SK-N-SH treated with all-trans-retinoic acid at 6 μM for 48 hours (cell line): ENCODE results near the gene SLC13A1.

Experiments
- ATAC-seq: fragments of 200-7000 bp; cut with Tn5 transposase; 3 replicates; pipeline ENCODE4 v1.9.1; 2020; ENCODE audit warnings: mild to moderate bottlenecking, moderate library complexity
- ARNTL ChIP-seq: fragments of 450-650 bp; formaldehyde crosslinking; IDR thresholded peaks from 2 replicates; pipeline ENCODE4 v1.5.0; 2020; ENCODE audit warnings: low read depth, mild to moderate bottlenecking, moderate library complexity, borderline replicate concordance
- BACH2 ChIP-seq: fragments of 250-450 bp; sonication (Bioruptor Pico); IDR thresholded peaks from 2 replicates; pipeline ENCODE4 v1.9.0; 2021; ENCODE audit warnings: mild to moderate bottlenecking, borderline replicate concordance
- CSDC2 ChIP-seq: fragments of 250-450 bp; sonication (Bioruptor Pico); IDR thresholded peaks from 2 replicates; pipeline ENCODE4 v1.5.0; 2020; ENCODE audit warnings: mild to moderate bottlenecking, moderate library complexity
- CSRNP3 ChIP-seq: fragments of 250-450 bp; sonication (Bioruptor Pico); IDR thresholded peaks from 2 replicates; pipeline ENCODE4 v1.5.1; 2021; ENCODE audit warnings: mild to moderate bottlenecking, moderate library complexity
- ESRRG ChIP-seq: fragments of 250-450 bp; sonication (Bioruptor Pico); IDR thresholded peaks from 2 replicates; pipeline ENCODE4 v1.6.1; 2021; ENCODE audit warnings: mild to moderate bottlenecking
- GLIS3 ChIP-seq: fragments of 250-450 bp; sonication (Bioruptor Pico); IDR thresholded peaks from 2 replicates; pipeline ENCODE4 v1.5.0; 2020; ENCODE audit warnings: mild to moderate bottlenecking, moderate library complexity
- ISL1 ChIP-seq: fragments of 250-450 bp; sonication (Bioruptor Pico); IDR thresholded peaks from 2 replicates; pipeline ENCODE4 v2.1.2; 2022; ENCODE audit warnings: mild to moderate bottlenecking, moderate library complexity
- OSR1 ChIP-seq: fragments of 250-450 bp; sonication (Bioruptor Pico); IDR thresholded peaks from 2 replicates; pipeline ENCODE4 v1.8.0; 2022; ENCODE audit warnings: moderate library complexity, mild to moderate bottlenecking, inconsistent platforms
- PATZ1 ChIP-seq: fragments of 250-450 bp; sonication (Bioruptor Pico); IDR thresholded peaks from 2 replicates; pipeline ENCODE4 v1.8.0; 2020; ENCODE audit warnings: mild to moderate bottlenecking, moderate library complexity, borderline replicate concordance
- POU6F1 ChIP-seq: fragments of 250-450 bp; sonication (Bioruptor Pico); IDR thresholded peaks from 2 replicates; pipeline ENCODE4 v1.8.0; 2021; ENCODE audit warnings: low read depth, mild to moderate bottlenecking, moderate library complexity, borderline replicate concordance
- PPARA ChIP-seq: fragments of 250-450 bp; sonication (Bioruptor Pico); IDR thresholded peaks from 2 replicates; pipeline ENCODE4 v1.5.0; 2020; ENCODE audit warnings: mild to moderate bottlenecking, borderline replicate concordance
- RARB ChIP-seq: fragments of 250-450 bp; sonication (Bioruptor Pico); IDR thresholded peaks from 2 replicates; pipeline ENCODE4 v1.8.0; 2021; ENCODE audit warnings: mild to moderate bottlenecking, moderate library complexity
- SNAI2 ChIP-seq: fragments of 250-450 bp; sonication (Bioruptor Pico); IDR thresholded peaks from 2 replicates; pipeline ENCODE4 v1.5.0; 2020; ENCODE audit warnings: mild to moderate bottlenecking, moderate library complexity
- TCF4 ChIP-seq: fragments of 250-450 bp; sonication (Bioruptor Pico); IDR thresholded peaks from 2 replicates; pipeline ENCODE4 v1.8.0; 2021; ENCODE audit warnings: mild to moderate bottlenecking, moderate library complexity, borderline replicate concordance
- TOX ChIP-seq: fragments of 250-450 bp; sonication (Bioruptor Pico); IDR thresholded peaks from 2 replicates; pipeline ENCODE4 v1.8.0; 2021; ENCODE audit warnings: mild to moderate bottlenecking, moderate library complexity, borderline replicate concordance
- ZC3H10 ChIP-seq: fragments of 250-450 bp; sonication (Bioruptor Pico); IDR thresholded peaks from 2 replicates; pipeline ENCODE4 v1.5.1; 2021; ENCODE audit warnings: mild to moderate bottlenecking, moderate library complexity
- ZFP3 ChIP-seq: fragments of 250-450 bp; sonication (Bioruptor Pico); IDR thresholded peaks from 2 replicates; pipeline ENCODE4 v1.5.0; 2020; ENCODE audit warnings: mild to moderate bottlenecking, moderate library complexity
- ZFP30 ChIP-seq: fragments of 450-650 bp; formaldehyde crosslinking; IDR thresholded peaks from 2 replicates; pipeline ENCODE4 v1.5.0; 2022; ENCODE audit warnings: mild to moderate bottlenecking, moderate library complexity
- ZNF70 ChIP-seq: fragments of 450-650 bp; formaldehyde crosslinking; IDR thresholded peaks from 2 replicates; pipeline ENCODE4 v1.5.0; 2020; ENCODE audit warnings: mild to moderate bottlenecking, moderate library complexity
- ZNF8 ChIP-seq: fragments of 450-650 bp; formaldehyde crosslinking; IDR thresholded peaks from 2 replicates; pipeline ENCODE4 v1.5.0; 2020; ENCODE audit warnings: mild to moderate bottlenecking, moderate library complexity
- TF ChIP-seq, protein P1 (sequence below): fragments of 250-450 bp; sonication (Bioruptor Pico); IDR thresholded peaks from 2 replicates; pipeline ENCODE4 v1.5.1; 2020; ENCODE audit warnings: low read depth, mild to moderate bottlenecking, moderate library complexity

Gene SLC13A1

DNA sequence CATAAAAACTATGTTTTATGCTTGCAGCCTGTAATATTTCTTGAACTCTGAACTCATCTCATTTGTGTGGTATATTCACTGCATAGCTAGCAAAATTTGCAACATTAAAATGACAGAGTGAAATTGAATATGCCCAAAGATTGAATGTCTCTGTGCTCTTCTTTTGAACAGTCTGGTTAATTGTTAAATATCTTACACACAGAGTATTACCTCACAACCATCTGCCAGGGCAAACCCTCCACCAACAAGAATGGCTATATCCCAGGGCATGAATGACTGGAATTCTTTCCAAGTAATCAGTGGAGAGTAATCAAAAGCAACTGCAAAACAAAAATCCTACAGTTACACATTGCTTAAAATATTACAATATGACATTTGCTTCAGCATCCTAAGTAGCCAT, 76.9 kb downstream of the SLC13A1 start:
- no peak for ATAC-seq
- no peak for TF ChIP-seq BACH2
- TF ChIP-seq PATZ1: no peak
- no peak for TF ChIP-seq TOX (CRISPR knock-in tag)
- TF ChIP-seq PPARA (CRISPR knock-in tag): no peak
- TF ChIP-seq ZNF70 (CRISPR knock-in tag): no peak
- TF ChIP-seq TCF4 (CRISPR knock-in tag): no peak
- TF ChIP-seq, all 23 proteins: peak for 0

DNA sequence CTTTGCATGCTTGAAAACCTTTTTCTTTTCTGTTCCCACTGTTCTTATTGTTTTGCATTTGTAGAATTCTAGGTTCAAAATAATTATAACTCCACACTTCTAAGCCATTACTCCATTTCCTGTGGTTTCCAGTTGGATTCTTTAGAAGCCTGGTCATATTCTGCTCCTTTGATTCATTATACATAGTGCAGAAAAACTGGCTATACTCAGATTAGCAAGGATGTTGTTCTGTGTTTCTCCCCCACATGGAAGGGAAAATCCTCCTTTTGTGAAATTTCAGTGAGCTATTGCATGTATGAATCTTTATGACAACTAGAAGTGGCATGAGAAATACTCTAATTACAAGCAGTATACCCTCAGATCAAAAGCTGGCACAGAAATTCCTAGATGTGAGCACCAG, 79.5 kb downstream of the SLC13A1 start:
- no peak for ATAC-seq

GRCh38 chr7:123115331-123115730, 84.4 kb downstream of the SLC13A1 start:
- TF ChIP-seq TCF4 (CRISPR knock-in tag) (no peak), BACH2 (no peak), ZNF70 (CRISPR knock-in tag) (no peak), ZFP30 (no peak)
- TF ChIP-seq, all 23 proteins: peak for 0
- no peak for ATAC-seq

More for the DNA sequence above, 79.5 kb downstream of the SLC13A1 start:
- TF ChIP-seq SNAI2 (no peak), GLIS3 (CRISPR knock-in tag) (no peak), PPARA (CRISPR knock-in tag) (no peak), ESRRG (no peak), BACH2 (no peak), ISL1 (no peak), ZFP3 (CRISPR knock-in tag) (no peak), ZC3H10 (no peak), OSR1 (no peak), CSDC2 (CRISPR knock-in tag) (no peak), POU6F1 (CRISPR knock-in tag) (no peak), ARNTL (CRISPR knock-in tag) (no peak)
- TF ChIP-seq, protein P1, sequence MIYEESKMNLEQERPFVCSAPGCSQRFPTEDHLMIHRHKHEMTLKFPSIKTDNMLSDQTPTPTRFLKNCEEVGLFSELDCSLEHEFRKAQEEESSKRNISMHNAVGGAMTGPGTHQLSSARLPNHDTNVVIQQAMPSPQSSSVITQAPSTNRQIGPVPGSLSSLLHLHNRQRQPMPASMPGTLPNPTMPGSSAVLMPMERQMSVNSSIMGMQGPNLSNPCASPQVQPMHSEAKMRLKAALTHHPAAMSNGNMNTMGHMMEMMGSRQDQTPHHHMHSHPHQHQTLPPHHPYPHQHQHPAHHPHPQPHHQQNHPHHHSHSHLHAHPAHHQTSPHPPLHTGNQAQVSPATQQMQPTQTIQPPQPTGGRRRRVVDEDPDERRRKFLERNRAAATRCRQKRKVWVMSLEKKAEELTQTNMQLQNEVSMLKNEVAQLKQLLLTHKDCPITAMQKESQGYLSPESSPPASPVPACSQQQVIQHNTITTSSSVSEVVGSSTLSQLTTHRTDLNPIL: no peak

GRCh38 chr7:123114288-123114687, 85.5 kb downstream of the SLC13A1 start:
- TF ChIP-seq, protein P1: no peak
- TF ChIP-seq ZNF70 (CRISPR knock-in tag) (no peak), CSDC2 (CRISPR knock-in tag) (no peak), POU6F1 (CRISPR knock-in tag) (no peak), PPARA (CRISPR knock-in tag) (no peak), ZFP3 (CRISPR knock-in tag) (no peak), ISL1 (no peak), TCF4 (CRISPR knock-in tag) (no peak), ZFP30 (no peak), RARB (CRISPR knock-in tag) (no peak), OSR1 (no peak), SNAI2 (no peak), ESRRG (no peak), CSRNP3 (CRISPR knock-in tag) (no peak), ARNTL (CRISPR knock-in tag) (no peak), ZNF8 (CRISPR knock-in tag) (no peak)
- ATAC-seq: no peak
